GM12873 (cell line): ENCODE measurements around the gene TBX3.

ENCODE experiments used
- CTCF ChIP-seq: IDR thresholded peaks from 2 replicates; pipeline ENCODE4 v1.5.1; 2012; ENCODE audit warnings: low read depth, mild to moderate bottlenecking, moderate library complexity, low read length, control low read depth; ENCODE audit not compliant: insufficient read depth; ENCODE audit errors: missing control alignments

TBX3 gene

GRCh38 chr12:114694436-114695304 is 10.7 kb upstream of the TBX3 start:
- no peak for TF ChIP-seq CTCF

GRCh38 chr12:114693532-114693931 is 9.6 kb upstream of the TBX3 start:
- no peak for TF ChIP-seq CTCF

- TF ChIP-seq CTCF, result no peak
Observed at GRCh38 chr12:114693059-114693531, 9.1 kb upstream of the TBX3 start.

GRCh38 chr12:114692186-114693058 is 8.4 kb upstream of the TBX3 start:
- no peak for TF ChIP-seq CTCF

- TF ChIP-seq CTCF, result no peak
Observed at GRCh38 chr12:114691763-114692185, 7.8 kb upstream of the TBX3 start.

GRCh38 chr12:114691196-114691595 is 7.2 kb upstream of the TBX3 start:
- TF ChIP-seq CTCF, result no peak

GRCh38 chr12:114690267-114691135 is 6.5 kb upstream of the TBX3 start:
- TF ChIP-seq CTCF, result no peak
